PC-3 (cell line): ENCODE results near the gene FOXL1.

Experiments
- CTCF ChIP-seq: fragments of 300-600 bp; sonication (generic); conservative IDR thresholded peaks from 2 replicates; pipeline ENCODE4 v1.5.1; 2017; ENCODE audit warnings: antibody characterized with exemption, low read depth, mild to moderate bottlenecking, low read length
- EZH2 ChIP-seq: fragments of 300-600 bp; sonication (generic); IDR thresholded peaks from one replicate; pipeline ENCODE4 v1.6.1; 2017; ENCODE audit warnings: antibody characterized with exemption, mild to moderate bottlenecking, low read length; ENCODE audit not compliant: unreplicated experiment
- EZH2phosphoT487 ChIP-seq: fragments of 300-600 bp; sonication (generic); IDR thresholded peaks from 2 replicates; pipeline ENCODE4 v1.6.1; 2018; ENCODE audit warnings: mild to moderate bottlenecking, antibody characterized with exemption, low read length, borderline replicate concordance

- TF ChIP-seq CTCF (no peak), EZH2 (no peak), EZH2phosphoT487 (no peak)
Observed at GRCh38 chr16:86568677-86569623, 9.4 kb upstream of the FOXL1 start.
